C1 segment of cervical spinal cord (tissue), 14 donors: ENCODE data around the gene ZNF124.
"Not testable (repeated sequence)": the region's sequence is repeated elsewhere in the genome, so short reads cannot be mapped to it uniquely, and the experiment has no call there.

Experiments
- DNase-seq, 14 donors: peaks; one replicate each; lab custom pipeline; 2025; lab: John Stamatoyannopoulos, UW

The ZNF124 gene

DNA sequence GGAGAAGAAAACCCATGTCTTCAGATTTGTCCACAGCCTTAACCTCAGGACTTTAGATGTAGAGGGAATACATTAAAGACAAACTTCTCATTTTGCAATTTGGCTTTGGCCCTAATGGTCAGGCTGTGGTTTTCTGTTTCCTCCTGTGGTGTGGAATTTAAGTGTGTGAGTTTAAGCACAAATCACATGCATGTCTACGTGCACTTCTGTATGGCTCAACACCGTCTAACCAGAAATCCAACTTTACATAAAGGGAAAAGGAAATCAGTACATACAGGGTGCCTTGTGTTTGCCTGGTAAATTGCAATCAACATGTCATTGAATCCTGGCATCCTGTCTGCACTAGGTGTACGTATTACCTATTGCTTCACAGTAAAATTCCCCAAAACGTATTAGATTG, 1.2 kb upstream of the ZNF124 start:
- no peak for DNase-seq

DNA sequence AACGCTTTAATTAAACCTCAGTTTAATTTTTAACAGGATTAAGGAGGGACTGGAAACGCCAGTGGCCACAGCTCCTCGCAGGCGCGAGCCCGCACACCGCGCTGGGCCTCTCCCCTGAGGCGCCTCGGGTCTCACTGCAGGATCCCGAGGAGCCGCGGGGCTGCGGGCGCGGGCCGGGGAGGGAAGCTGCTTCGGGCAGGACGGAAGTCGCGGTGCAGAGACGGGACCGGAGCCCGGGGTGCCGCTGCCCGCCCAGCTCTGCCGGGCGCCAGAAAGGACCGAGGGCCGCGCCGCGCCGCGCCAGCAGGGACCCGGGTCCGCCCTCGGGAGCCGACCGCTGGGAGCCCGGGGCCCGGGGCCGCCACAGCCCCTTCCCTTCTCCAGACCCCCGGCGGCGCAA, 377 bp downstream of the ZNF124 start:
- not testable (repeated sequence) for DNase-seq

DNA sequence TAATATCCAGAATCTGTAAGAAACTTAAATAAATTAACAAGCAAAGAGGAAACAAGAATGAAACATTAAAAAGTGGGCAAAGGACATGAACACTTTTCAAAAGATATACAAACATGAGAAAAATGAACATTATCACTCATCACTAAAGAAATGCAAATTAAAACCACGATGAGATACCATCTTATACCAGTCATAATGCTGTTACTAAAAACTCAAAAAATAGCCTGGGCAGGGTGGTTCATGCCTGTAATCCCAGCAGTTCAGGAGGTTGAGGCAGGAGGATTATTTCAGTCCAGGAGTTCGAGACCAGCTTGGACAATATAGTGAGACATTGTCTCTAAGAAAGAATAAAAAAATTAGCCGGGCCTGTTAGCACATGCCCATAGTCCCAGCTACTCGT, 6.1 kb downstream of the ZNF124 start:
- DNase-seq = no peak

DNA sequence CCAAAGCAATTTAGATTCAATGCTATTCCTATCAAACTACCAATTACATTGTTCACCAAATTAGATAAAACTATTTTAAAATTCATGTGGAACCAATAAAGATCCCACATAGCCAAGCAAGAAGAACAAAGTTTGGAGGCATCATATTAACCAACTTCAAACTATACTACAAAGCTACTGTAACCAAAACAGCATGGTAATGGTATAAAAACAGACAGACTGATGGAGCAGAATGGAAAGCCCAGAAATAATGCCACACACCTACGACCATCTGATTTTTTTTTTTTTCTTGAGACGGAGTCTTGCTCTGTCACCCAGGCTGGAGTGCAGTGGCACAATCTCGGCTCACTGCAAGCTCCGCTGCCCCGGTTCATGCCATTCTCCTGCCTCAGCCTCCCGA, 7.1 kb downstream of the ZNF124 start:
- no peak for DNase-seq

DNA sequence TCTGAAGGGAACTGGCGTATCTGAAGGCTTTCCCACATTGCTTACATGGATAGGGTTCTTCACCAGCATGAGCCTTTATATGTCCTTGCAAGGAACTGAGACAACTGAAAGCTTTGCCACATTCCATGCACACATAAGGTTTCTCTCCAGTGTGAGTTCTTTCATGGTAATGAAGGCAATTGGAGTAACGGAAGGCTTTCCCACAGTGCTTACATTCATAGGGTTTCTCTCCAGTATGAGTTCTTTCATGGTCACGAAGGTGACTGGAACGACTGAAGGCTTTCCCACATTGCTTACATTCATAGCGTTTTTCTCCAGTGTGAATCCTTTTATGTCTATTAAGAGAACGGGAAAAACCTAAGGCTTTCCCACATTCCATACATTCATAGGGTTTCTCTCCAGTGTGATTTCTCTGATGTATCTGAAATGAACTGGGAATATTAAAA, 15.0 kb downstream of the ZNF124 start:
- DNase-seq = no peak

DNA sequence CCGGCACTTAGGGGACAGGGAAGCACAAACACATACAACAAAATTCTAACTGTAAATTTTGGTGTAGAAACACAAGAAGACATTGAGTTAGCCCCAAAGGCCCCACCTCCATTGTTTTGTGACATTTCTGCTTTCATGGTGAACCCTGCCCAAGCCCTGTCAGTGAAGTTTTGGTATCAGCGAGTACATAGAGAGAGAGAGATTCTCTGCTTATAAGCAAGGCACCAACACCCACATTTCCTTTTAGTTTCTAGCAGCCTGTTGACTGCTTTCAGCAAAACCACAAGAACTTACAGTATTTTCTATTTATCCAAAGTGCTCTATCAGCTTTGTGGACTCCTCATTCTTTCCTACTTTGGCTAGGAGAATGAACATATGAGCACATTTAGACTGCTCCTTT, 24.0 kb downstream of the ZNF124 start:
- no peak for DNase-seq

DNA sequence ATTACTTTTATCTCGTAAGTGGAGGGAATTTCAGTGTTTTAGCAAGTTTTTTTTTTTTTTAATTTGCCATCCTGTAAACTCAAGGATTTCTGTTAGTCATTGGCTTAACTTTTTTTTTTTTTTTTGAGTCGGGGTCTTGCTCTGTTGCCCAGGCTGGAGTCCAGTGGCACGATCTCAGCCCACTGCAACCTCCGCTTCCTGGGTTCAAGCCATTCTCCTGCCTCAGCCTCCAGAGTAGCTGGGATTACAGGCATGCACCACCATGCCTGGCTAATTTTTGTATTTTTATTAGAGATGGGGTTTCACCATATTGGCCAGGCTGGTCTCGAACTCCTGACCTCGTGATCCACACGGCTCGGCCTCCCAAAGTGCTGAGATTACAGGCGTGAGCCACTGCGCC, 24.7 kb downstream of the ZNF124 start:
- not testable (repeated sequence) for DNase-seq

DNA sequence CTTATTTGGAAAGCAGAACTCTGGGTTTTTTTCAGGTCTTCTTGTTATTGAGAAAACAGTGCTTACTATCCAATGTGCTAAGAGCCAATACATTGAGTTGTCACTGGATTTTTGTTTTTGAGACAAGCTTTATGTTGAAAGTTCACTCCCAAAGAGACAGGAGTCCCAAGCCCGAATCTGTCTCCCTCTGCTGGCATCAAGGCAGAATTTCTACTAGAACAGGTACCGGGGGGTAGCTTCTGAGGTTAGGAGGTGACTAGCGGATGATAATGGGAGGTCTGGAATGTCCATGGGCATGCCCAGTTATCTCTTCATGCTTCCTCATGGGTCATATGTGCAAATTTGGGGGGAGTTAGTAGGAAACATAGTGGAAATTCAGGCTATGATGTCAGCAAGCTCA, 25.1 kb downstream of the ZNF124 start:
- no peak for DNase-seq

DNA sequence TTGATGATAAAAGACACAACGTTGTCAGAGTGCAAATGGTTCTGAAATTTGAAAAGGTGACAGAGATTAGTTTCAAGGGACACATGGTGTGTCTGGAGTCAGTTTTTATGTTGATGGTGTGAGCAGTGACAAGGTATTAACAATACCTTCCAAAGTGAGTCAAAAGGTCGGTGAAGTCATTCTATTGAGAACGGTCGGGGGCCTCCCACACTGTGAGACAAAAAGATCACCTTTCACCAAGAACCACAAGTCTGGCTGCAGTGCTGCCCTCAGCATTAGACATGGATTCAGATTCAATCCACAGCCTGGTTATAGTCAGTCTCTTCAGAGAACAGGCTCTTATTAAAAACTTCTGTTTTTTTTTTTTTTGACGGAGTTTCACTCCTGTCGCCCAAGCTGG, 26.5 kb downstream of the ZNF124 start:
- no peak for DNase-seq

DNA sequence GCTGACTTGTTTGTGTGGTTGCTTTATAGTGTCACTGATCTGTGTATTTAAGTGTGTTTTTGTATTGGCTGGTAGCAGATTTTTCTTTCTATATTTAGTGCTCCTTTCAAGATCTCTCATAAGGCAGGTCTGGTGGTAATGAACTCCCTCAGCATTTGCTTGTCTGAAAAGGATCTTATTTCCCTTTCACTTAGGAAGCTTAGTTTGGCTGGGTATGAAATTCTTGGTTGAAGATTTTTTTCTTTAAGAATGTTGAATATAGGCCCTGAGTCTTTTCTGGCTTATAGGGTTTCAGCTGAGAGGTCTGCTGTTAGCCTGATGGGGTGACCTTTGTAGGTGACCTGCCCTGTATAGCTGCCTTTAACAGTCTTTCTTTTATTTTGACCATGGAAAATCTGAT, 32.3 kb downstream of the ZNF124 start:
- DNase-seq = not testable (repeated sequence)

DNA sequence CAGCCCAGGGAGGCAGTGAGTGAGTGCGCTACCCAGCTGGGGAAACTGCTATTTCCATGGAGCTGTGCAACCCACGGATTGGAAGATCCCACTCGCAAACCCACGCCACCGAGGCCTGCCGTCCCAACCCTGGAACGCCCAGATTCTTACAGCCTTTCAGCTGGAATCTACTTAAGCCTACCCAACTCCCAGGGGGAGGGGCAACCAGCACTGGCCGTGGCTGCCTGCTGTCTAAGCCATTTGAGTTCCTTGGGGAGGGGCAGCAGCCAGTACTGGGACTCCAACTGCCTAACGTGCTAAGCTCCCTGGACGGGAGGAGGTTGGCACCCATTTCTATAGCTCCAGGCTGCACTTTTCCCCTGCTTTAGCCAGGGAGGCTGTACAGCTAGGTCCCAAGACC, 40.6 kb downstream of the ZNF124 start:
- DNase-seq = no peak

DNA sequence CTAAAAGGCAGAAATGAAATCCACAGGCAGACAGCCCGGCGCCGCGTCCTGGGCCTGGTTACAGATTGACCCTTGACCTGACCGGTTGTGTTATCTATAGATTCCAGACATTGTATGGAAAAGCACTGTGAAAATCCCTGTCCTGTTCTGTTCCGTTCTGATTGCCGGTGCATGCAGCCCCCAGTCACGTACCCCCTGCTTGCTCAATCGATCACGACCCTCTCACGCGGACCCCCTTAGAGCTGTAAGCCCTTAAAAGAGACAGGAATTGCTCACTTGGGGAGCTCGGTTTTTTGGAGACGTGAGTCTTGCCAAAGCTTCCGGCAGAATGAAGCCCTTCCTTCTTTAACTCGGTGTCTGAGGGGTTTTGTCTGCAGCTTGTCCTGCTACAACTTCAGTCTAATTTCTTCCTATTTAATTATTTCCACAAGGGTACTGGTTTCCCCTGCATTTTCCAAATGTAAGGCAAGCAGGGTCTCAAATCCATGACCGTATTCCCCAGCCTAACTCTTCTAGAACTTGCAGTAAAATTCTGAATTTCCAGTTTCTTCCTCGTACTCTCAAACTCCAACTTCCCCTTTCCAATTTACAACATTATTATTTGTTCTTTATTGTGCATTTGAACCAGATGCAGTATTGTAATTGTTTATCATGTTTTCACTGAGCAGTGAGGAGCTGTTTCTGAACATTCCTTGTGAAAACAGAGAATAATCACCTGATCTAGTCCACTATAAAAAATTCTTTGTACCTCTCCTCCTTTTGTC, 44.1 kb downstream of the ZNF124 start:
- DNase-seq = not testable (repeated sequence)

DNA sequence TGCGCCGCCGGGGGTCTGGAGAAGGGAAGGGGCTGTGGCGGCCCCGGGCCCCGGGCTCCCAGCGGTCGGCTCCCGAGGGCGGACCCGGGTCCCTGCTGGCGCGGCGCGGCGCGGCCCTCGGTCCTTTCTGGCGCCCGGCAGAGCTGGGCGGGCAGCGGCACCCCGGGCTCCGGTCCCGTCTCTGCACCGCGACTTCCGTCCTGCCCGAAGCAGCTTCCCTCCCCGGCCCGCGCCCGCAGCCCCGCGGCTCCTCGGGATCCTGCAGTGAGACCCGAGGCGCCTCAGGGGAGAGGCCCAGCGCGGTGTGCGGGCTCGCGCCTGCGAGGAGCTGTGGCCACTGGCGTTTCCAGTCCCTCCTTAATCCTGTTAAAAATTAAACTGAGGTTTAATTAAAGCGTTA, 45.2 kb downstream of the ZNF124 start:
- not testable (repeated sequence) for DNase-seq

DNA sequence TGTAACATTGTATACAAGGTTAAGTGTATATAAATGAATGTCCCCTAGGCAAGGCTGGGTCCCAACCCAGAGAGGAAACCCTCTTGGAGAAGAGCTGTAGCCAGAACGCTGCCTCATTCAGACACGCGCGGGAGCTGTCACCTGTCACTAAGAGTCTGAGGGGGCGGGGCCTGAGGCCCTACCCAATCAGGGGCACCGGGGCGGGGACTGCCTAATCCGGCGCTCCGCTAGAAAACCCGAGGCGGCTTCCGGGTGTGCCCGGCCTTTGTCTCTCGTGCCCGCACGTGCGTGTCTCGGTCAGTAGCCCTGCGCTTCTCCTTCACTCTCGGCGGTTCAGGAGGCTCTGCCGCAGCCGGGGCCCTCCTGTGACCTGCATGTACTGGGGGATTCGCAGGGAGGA, 45.7 kb downstream of the ZNF124 start:
- not testable (repeated sequence) for DNase-seq

DNA sequence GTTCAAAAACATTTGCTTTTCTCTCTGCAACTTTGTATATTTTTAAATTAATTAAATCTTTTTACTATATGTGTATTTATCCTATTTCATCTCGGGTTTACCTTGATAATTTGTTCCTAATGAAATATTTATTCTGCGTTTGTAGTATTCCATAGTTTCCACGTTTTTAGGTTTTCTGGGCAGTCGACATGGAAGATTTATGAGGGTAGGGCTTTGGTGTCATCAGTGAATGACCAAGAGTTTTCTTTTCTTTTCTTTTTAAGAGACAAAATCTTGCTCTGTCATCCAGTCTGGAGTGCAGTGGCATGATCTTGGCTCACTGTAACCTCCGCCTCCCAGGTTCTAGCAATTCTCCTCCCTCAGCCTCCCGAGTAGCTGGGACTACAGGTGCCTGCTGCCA, 50.4 kb downstream of the ZNF124 start:
- DNase-seq = no peak

DNA sequence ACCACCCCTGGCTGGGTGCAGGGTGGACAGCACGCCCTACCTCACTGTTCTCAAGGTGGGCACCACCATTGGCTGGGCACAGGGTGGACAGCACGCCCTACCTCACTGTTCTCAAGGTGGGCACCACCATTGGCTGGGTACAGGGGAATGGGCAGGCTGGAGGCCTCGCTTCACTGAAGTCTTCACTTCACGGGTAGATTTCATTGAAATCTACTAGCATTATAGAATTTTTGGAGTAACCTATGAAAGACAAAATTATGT, 51.5 kb downstream of the ZNF124 start:
- DNase-seq = not testable (repeated sequence)

DNA sequence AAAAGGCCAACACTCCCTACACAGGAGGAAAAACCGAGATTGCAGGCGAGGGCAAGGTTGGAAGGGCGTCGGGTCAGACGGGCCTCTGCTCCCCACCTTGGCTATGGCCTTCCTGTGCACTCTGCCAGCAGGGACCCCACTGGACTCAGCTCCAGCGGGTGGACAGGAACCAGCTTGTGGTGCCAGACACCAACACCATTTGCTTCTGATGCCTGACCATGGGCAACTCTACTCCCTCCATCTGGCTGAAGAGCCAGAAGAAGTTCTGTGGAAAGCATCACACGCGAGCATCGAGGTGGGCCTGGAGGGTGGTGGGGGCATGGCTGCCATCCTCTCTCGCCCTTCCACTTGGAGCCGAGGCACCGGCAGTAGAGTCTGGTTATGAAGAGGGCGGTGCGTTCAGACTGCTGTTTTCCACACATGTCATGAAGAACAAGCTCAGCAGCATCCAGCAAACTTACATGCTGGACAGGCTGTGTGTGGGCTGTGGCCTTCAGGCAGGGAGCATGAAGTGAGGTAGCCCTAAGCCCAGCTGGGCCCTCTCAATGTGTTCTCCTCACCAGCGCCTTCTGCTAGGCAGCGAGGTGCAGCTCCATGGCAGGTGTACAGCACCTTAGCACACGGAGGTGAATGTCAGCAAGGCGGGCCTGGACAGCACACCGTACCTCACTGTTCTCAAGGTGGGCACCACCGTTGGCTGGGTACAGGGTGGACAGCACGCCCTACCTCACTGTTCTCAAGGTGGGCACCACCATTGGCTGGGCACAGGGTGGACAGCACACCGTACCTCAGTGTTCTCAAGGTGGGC, 52.0 kb downstream of the ZNF124 start:
- no peak for DNase-seq

DNA sequence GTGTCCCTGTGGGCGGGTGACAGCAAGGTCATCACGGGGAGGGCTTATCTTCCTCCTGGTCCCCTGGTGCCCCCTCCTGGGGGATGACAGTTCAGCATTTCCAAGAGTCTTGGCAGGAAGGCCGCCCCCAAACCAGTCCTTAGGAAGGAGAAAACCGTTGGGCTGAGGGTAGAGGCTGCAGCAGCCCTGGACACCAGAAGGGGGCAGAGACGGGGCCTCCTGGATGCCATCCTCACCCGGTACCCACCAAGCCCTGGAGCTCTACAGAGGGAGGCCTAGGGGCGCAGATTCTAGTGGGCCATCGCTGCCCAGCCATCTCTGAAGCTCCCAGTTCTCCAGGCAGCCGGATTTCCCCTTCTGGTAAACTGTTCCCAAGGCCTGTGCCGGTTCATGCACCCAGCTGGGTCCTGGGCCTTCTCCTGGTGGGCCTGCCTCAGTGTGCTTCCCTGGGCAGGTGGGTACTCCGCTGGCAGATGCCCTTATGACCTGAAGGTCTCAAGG, 52.8 kb downstream of the ZNF124 start:
- DNase-seq = no peak

DNA sequence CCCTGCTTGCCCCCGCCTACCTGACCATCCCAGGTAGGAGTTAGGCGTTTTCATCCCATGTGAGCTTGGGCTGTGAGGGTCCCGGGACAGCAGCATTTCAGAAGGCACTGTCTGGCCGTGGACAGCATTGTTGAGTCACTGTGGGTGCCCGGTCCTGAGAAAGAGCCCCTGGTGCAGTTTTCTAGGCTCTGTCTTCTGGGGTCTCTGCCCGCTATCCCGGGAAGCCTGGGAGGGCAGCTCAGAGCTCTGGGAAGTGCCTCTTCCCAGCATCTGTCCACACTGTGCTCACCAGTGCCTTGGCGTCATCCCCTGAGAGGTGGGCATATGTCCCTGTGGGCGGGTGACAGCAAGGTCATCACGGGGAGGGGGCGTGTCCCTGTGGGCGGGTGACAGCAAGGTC, 56.3 kb downstream of the ZNF124 start:
- DNase-seq = no peak

DNA sequence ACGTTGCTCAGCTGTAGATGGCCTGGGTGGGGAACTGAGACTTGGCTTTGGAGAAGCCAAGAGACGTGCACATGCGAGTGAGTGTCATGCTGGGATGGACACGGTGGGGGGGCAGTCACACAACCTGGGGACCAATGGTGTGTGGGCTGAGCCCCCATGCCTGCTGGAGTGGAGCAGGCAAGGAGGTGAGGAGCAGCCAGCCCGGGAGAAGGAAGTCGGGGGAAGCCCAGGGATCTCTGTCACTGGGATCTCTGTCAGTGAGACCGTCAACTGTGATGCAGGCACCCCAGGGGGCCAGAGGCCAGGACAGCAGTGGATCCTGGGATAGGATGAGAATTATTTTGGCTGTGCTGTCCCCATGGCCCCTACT, 56.7 kb downstream of the ZNF124 start:
- no peak for DNase-seq

DNA sequence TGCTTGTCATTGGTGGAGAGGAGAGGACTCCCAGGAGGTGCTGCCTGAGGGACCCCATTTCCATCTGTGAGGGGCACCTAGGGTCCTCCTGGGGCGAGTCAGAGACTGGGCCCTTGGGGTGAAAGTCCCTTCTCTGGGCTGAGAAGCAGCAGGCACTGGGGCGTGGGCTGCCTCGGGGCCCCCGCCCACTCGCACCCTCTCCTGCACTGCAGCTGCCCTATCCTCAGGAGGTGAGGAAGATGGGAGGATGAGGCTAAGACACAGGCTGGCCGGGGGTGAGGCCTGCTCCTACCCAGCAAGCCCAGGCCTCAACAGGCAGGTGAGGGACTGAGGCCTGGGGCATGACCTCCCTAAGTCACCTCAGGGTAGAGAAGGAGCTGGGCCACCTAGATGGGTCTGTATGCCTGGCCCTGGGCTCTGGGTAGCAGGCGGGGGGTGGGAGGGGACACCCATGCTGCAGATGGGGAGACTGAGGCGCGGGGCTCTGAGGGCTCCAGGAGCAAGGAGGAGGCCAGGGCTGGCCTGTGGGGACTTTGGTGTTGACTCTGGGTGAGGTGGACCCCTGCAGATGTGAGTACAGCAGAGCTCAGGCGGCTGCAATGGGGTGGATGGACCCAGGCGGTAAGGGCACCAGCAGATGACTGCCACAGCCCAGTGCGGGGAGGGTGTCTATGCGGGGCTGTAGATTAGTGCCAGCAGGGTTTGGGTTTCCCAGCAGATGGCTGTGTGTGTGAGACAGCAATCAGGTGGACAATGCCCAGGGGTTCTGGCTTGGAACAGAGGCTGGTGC, 57.3 kb downstream of the ZNF124 start:
- DNase-seq = no peak

DNA sequence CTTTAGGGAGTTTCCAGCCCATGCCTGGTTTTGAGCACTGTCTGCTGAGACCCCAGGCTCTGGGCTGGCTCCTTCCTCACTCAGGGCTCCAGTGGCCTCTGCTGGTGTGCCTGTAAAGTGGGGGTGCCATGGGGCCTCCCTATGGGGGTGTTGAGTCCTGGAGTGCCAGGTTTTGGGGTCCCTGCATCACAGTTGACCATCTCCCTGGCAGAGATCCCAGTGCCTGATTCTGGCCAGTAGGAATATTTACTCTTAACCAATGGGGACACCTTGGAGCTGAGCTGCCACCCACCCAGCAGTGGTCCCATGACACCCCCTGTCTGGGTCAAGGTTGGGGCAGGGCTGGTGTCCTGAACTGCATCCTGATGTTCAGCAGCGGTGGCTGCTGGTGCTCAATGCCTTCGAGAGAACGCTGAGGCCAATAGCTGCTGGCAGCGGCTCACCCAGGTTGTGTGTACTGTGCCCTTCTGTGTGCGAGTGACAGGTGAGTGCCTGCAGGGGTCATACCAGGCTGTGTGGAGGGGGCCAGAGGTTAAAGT, 58.0 kb downstream of the ZNF124 start:
- no peak for DNase-seq
